Stimulated activated CD8-positive, alpha-beta memory T cell treated with anti-CD3 and anti-CD28 coated beads, Interleukin-4, amount 100 ng/mL, for 48 hours (primary cell): ENCODE results near the gene DNMBP.
"Not testable (repeated sequence)": the region's sequence is repeated elsewhere in the genome, so short reads cannot be mapped to it uniquely, and the experiment has no call there.

Experiments
- DNase-seq: peaks from one replicate; pipeline ENCODE4 v3.0.0-alpha.2; 2020

Gene DNMBP

GRCh38 chr10:99983280-99983988, 26.3 kb downstream of the DNMBP start:
- no peak for DNase-seq

- DNase-seq, result no peak
Observed at GRCh38 chr10:99982728-99983127, 27.0 kb downstream of the DNMBP start.

GRCh38 chr10:99981581-99982199, 28.1 kb downstream of the DNMBP start:
- DNase-seq, result no peak

GRCh38 chr10:99979066-99979685, 30.6 kb downstream of the DNMBP start:
- no peak for DNase-seq

- no peak for DNase-seq
Observed at GRCh38 chr10:99977916-99978315, 31.8 kb downstream of the DNMBP start.

GRCh38 chr10:99976886-99977665, 32.7 kb downstream of the DNMBP start:
- DNase-seq, result no peak

- no peak for DNase-seq
Observed at GRCh38 chr10:99975942-99976809, 33.6 kb downstream of the DNMBP start.

GRCh38 chr10:99975106-99975829, 34.5 kb downstream of the DNMBP start:
- no peak for DNase-seq

GRCh38 chr10:99973190-99973589, 36.6 kb downstream of the DNMBP start:
- no peak for DNase-seq

- DNase-seq, result no peak
Observed at GRCh38 chr10:99967961-99968360, 41.8 kb downstream of the DNMBP start.

GRCh38 chr10:99966306-99966705, 43.4 kb downstream of the DNMBP start:
- no peak for DNase-seq

- DNase-seq, result no peak
Observed at GRCh38 chr10:99965700-99966099, 44.0 kb downstream of the DNMBP start.

GRCh38 chr10:99964791-99965190, 45.0 kb downstream of the DNMBP start:
- no peak for DNase-seq

GRCh38 chr10:99963467-99964165, 46.1 kb downstream of the DNMBP start:
- DNase-seq, result not testable (repeated sequence)

GRCh38 chr10:99958806-99959205, 50.9 kb downstream of the DNMBP start:
- DNase-seq, result no peak

- DNase-seq, result no peak
Observed at GRCh38 chr10:99958302-99958701, 51.4 kb downstream of the DNMBP start.

GRCh38 chr10:99953510-99953909, 56.2 kb downstream of the DNMBP start:
- DNase-seq, result not testable (repeated sequence)

GRCh38 chr10:99952799-99953198, 56.9 kb downstream of the DNMBP start:
- no peak for DNase-seq

GRCh38 chr10:99946051-99946450, 63.7 kb downstream of the DNMBP start:
- not testable (repeated sequence) for DNase-seq

- no peak for DNase-seq
Observed at GRCh38 chr10:99945263-99945662, 64.5 kb downstream of the DNMBP start.

- DNase-seq, result no peak
Observed at GRCh38 chr10:99944860-99945259, 64.9 kb downstream of the DNMBP start.
